GM18870 (cell line): ENCODE measurements around the gene TNFRSF11A.
A peak's percentile ranks its signal among the peaks of the same experiment; 100 is the strongest.

Source experiments
- ATAC-seq: cut with Tn5 transposase; IDR thresholded peaks from one replicate; pipeline ENCODE4 v1.9.1; 2021; ENCODE audit warnings: moderate library complexity; ENCODE audit not compliant: unreplicated experiment

TNFRSF11A gene

GRCh38 chr18:62407660-62408059 lies 82.5 kb downstream of the TNFRSF11A start:
- ATAC-seq, result no peak

GRCh38 chr18:62409821-62410220 lies 84.7 kb downstream of the TNFRSF11A start:
- ATAC-seq, result no peak

DNA sequence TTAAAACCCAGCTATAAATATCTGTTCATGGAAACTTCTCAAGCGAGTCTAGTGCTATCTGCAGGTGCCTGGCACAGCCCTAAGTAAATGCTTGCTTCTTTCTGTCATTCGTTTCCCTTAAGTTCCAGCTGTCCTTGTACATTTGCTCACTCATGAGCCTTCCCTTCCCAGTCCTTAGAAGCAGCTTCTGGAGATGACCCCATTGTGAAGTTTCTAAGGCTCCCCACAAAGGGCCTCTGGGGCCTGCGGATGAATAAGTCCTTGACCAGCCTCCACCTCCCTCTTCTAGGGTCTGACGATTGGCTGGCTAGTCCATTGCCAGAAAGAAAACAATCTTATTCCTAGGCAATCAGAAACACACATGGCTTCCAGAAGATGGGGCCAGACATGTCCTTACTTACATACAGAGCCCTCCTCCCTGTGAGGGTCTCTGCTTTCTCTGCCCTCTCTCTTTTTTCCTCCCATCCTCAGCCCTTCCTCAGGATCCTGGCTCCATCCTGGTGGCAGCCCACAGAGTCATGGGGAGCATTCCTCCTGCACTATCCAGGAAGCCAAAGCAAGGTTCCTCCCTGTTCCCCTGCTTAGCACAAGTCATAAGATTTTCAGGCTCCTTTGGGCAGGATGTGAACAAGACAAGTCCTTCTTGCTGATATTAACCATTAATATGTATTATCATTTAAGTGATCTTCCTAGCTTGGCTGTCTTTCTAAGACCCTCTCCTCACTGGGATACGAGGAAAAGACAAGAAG lies 87.3 kb downstream of the TNFRSF11A start:
- ATAC-seq, result no peak

- no peak for ATAC-seq
These were observed 88.1 kb downstream of the TNFRSF11A start for GRCh38 chr18:62413206-62413605.

- ATAC-seq, result no peak
These were observed 93.1 kb downstream of the TNFRSF11A start for GRCh38 chr18:62418258-62418657.

DNA sequence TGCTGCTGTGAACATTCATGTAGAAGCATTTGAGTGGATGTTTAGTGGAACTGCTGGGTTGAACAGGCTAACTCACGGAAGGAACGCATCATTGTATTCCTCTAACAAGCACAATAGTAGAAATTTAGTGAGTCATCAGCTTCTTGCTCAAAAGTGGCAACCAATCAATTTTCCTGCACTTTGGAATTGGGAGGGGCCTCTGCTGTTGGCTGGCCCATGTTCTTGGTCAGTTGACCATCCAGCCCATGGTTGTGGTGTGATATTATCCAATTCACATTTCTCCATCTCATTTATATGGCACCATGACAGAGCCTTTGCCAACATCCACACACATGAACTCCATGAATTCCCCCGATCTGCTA lies 95.0 kb downstream of the TNFRSF11A start:
- no peak for ATAC-seq

- ATAC-seq, result peak; percentile 94
These were observed 95.6 kb downstream of the TNFRSF11A start for GRCh38 chr18:62420513-62421209.

DNA sequence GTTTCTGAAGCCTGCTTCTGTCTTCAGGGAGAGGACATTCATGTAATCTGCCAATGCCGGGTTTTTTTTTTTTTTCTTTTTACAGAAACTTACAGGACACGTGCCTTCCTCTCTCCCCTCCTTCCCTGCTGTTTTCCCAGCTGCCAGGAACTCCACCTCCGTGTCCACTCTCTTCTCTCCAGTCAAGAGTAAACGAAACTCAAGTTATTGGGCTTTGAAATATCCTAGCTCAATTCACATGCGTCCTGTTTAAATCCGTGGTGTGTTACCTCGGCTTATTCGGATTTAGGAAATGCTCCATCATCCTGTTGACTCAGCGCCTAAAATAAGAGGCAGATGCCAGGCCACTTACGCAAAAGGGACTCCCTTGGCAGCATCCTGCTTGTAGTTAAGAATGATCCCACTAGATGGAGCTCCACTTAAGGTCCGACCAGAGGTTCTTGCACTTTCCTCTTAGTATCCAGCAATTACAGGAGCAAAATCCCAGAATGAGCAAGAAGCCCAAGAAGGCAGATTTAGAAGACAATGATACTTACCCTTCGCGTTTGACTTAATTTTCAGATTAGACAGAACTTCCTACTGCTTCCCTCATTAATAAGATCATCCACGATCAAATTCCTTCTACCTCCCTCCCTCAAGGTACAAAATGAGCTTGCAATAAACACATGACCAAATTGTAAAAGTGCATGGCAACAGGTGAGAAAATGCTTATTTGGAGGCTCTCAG lies 100.5 kb downstream of the TNFRSF11A start:
- ATAC-seq, result peak; percentile 44

DNA sequence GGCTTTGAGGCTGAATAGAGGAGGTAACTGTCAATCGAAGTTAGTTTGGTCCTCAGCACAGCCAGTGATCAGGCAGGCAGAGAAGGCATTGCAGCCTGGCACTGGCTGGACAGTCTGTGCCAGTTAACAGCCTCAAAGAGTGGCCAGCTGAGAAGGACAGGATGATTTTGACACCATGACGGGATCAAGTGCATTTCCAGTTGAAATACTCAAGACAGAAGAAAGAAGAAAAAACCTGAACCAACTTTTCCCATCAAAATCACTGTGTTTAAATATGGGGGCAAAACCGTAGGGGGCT lies 101.0 kb downstream of the TNFRSF11A start:
- ATAC-seq, result no peak

- ATAC-seq, result no peak
These were observed 107.1 kb downstream of the TNFRSF11A start for GRCh38 chr18:62432176-62432575.

- no peak for ATAC-seq
These were observed 109.7 kb downstream of the TNFRSF11A start for GRCh38 chr18:62434798-62435197.

DNA sequence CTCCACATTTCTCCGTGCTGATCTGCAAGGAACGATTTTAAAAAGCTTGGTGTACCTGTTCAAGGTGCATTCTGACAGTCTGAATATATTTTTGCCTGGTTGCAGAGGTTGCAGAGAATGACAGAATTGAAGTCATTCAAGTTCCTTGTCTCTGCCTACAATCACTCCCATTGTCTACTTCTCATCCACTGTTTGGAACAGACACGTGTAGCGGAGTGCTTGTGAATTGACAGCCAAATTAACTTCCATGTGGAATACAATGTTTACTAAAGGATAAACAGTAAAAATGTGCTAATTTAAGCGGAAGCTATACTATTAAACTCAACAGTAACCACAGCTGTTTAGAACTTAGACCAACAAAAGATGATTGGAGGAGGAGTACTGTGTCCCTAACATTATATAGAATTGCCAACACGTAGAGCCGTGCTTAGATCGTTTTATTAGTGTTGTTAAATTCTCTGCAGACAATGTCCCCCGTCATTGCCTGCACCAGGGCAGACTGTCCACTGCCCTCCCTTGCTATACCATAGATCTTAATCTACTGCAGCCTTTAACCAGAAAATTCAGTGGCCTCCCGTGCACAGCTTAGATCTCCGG lies 110.4 kb downstream of the TNFRSF11A start:
- no peak for ATAC-seq

DNA sequence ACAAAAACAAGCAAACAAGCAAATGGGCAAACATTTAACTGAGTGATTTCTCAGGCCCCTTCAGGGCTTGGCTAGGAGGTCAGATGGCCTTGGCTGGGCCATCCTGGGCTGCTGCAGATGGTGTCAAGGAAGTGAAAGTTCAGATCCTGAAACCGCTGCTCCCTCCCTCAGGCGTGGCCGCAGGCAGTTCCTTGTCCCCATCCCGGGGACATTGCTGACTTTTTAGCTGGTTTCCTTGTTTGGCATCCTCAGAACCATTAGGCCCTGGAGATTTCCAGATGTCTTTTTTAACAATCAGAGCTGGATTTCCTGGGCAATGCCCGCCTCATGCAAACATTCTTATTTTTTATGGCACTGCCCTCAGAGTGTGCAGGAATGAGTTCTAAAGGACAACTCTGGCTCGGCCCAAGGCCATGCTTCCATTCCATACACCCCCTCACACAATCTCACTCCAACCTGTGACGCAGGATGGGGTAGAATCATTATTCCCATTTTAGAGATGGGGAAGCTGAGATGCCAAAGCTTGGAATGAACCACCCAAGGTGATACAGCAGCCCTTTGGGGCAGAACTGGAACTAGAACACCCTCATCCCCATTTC lies 111.6 kb downstream of the TNFRSF11A start:
- ATAC-seq, result no peak

DNA sequence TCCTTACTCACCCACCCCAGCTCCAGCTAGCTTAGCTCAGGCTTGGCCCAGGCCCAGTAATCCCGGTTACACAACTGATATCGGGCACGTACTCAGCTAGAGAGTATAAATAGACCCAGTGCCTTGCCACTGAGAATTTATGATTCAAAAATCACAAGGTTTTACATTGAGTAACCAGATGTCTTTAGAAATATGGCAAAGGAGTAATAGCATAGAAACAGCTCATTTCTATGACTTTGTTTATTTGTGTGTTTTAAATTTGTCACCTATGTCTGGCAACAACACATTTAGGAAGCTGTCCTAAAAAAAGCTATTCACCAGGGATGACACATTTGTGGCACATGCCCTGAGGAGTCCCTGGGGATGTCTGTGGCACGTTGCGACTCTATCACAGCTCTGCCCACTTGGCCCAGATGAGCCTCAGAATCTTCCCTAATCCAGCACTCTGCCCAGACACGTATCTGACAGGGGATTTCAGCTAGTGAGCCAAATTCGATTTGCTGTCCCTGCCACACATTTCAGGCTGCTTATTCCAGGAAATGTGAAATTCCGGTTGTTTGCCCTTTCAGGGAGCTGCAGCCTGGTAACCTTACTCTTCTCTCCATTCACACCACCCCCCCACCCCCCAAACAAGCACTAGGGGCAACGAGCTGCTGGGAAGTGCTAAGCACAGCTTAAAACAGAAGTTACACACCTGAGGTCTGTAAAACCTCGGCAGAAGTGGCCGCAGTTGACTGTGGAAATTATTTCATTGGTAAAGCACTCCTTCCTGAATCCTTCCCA lies 112.3 kb downstream of the TNFRSF11A start:
- peak; percentile 60 for ATAC-seq

DNA sequence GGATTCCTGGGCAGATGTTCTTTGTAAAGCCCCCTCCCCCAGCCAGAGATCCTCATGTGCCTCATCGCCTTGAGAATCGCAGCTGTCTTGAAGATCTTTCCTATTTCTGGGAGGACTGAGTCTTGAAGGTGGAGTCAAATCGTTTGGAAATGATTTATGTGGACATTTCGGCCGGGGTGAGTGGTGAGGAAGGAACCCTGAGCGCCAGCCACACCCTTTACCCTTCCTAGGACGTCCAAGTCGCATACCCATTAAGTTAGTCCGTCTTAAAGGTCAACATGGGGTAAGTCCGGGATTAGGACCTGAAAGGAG lies 112.9 kb downstream of the TNFRSF11A start:
- ATAC-seq, result no peak

- no peak for ATAC-seq
These were observed 113.3 kb downstream of the TNFRSF11A start for GRCh38 chr18:62438402-62438801.

DNA sequence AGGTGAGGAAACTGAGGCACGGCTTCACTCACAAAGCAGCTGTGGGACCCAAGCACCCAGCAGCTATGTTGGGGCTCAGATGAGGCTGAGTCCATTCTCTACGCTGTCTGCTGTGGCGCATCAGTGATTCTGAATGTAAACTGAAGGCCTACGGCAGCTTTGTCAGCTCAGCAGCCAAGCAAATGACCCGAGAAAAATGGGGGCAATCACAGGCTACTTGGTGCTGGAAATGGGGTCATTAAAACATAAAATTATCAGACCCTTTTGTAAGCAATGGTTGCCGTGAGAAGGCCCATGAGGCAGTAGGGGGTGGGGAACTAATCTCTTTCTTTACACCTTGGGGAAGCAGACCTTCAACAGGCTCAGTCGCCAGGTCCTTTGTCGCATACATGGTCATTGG lies 113.8 kb downstream of the TNFRSF11A start:
- no peak for ATAC-seq
